ENCODE results near the gene RUNDC1.

DNA sequence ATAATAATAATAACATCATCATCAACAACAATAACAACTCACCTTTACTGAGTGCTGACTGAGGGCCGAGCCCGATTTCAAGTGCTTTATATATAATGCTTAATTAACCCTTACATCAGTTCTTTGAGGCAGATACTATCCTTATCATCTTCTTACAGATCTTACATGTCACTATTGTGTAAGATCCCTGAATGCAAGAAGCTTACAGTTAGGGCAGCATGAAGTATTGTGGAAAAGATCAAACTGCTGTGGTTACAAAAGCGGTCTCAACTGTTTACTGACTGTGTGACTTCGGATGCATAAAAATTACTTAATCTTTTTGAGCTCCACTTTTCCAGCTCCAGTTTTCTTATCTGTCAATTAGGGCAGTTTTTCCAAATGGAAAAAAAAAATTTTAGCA is 38.6 kb downstream of the RUNDC1 start:
- TF ChIP-seq ZNF530 (tag by site-specific recombination; IDR thresholded peaks at IDR 0.05; ENCODE audit: low read depth): no peak
- TF ChIP-seq, protein P1, sequence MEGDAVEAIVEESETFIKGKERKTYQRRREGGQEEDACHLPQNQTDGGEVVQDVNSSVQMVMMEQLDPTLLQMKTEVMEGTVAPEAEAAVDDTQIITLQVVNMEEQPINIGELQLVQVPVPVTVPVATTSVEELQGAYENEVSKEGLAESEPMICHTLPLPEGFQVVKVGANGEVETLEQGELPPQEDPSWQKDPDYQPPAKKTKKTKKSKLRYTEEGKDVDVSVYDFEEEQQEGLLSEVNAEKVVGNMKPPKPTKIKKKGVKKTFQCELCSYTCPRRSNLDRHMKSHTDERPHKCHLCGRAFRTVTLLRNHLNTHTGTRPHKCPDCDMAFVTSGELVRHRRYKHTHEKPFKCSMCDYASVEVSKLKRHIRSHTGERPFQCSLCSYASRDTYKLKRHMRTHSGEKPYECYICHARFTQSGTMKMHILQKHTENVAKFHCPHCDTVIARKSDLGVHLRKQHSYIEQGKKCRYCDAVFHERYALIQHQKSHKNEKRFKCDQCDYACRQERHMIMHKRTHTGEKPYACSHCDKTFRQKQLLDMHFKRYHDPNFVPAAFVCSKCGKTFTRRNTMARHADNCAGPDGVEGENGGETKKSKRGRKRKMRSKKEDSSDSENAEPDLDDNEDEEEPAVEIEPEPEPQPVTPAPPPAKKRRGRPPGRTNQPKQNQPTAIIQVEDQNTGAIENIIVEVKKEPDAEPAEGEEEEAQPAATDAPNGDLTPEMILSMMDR (tag by site-specific recombination; IDR thresholded peaks at IDR 0.05): no peak

All from HEK293 (cell line).